Peyer's patch (tissue), 4 donors: Measurements from ENCODE around the gene MAP7D1. TPM values are rescaled to one million over a fixed set of nuclear protein-coding genes. Genes with fewer than 3 reads are reported as not detected.
"Not testable (repeated sequence)": the region's sequence is repeated elsewhere in the genome, so short reads cannot be mapped to it uniquely, and the experiment has no call there.

ENCODE experiments used
- DNase-seq, 3 donors: peaks; one replicate each; pipeline ENCODE4 v3.0.0-alpha.2; 2017 to 2019
- H3K27ac ChIP-seq, 4 donors: fragments of 200-600 bp; sonication (generic); one replicate each; pipeline ENCODE4 v1.5.1; 2016 to 2019
- H3K27me3 ChIP-seq, 2 donors: fragments of 200-600 bp; sonication (generic); one replicate each; pipeline ENCODE4 v1.5.1; 2019
- H3K36me3 ChIP-seq, 3 donors: fragments of 200-600 bp; sonication (generic); one replicate each; pipeline ENCODE4 v1.5.1; 2016 to 2019
- H3K4me1 ChIP-seq, 4 donors: fragments of 200-600 bp; sonication (generic); one replicate each; pipeline ENCODE4 v1.5.1; 2016 to 2019
- H3K4me3 ChIP-seq, 4 donors: fragments of 200-600 bp; sonication (generic); 1 replicate in 3 of 4; 2 replicates in 1 of 4; pipeline ENCODE4 v1.5.1; 2016 to 2019; ENCODE audit warnings: mild to moderate bottlenecking in 1 of 4
- H3K9me3 ChIP-seq, 4 donors: fragments of 200-600 bp; sonication (generic); one replicate each; pipeline ENCODE4 v1.5.1; 2016 to 2019; ENCODE audit warnings: mild to moderate bottlenecking in 1 of 4
- CTCF ChIP-seq, 6 experiments: fragments of 450-650 bp in 4 of 6; fragments of 200-600 bp in 2 of 6; sonication (generic) in 1 of 6; IDR thresholded peaks; one replicate each; pipeline ENCODE4 v1.5.1; 2017 to 2019; ENCODE audit warnings: antibody characterized with exemption in 6 of 6, mild to moderate bottlenecking in 3 of 6, moderate library complexity in 1 of 6
- POLR2A ChIP-seq, 2 donors: fragments of 450-650 bp; IDR thresholded peaks; one replicate each; pipeline ENCODE4 v1.5.1; 2017; ENCODE audit warnings: antibody characterized with exemption in 2 of 2, mild to moderate bottlenecking in 2 of 2, moderate library complexity in 2 of 2
- total RNA-seq, 4 donors: library from RNA; depleted of rRNA; stranded (reverse); fragments of >200 nt; gene quantifications; one replicate each; pipeline ENCODE4 v1.1.0, GENCODE V29; 2016

MAP7D1 gene
- total RNA-seq, 4 donors from 2014 or later, result 38.2 to 62.7 (median 46.4) TPM

- H3K36me3 ChIP-seq, result no peaks in the 10 kb centered on the region
- TF ChIP-seq CTCF (IDR thresholded peaks at IDR 0.05) (no peak), POLR2A (IDR thresholded peaks at IDR 0.05) (no peak)
- H3K27me3 ChIP-seq, result no peaks in the 10 kb centered on the region
- peaks cover 0 to 2% (median 0%) of the 10 kb centered on the region in 4 donors for H3K4me1 ChIP-seq
- H3K4me3 ChIP-seq, result no peak overlapping the region
- H3K27ac ChIP-seq, result no peak overlapping the region
- DNase-seq, result no peak
- no peaks in the 10 kb centered on the region for H3K9me3 ChIP-seq
Observed at GRCh38 chr1:36208978-36209703, 53.2 kb downstream of the MAP7D1 start.

DNA sequence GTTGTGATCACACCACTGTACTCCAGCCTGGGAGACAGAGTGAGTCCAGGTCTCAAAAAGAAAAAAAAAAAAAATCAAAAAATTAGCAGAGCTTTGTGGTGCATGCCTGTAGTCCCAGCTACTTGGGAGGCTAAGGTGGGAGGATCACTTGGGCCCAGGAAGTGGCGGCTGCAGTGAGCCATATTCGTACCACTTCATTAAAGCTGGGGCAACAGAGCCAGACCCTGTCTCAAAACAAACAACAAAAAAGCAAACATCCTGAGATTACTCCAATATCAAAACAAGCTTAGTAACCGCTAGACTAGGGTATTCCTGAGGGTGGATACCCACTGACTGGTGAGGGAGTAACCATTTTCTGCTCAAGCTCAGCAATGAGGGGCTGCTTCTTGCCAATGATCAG, 55.3 kb downstream of the MAP7D1 start:
- H3K4me3 ChIP-seq, result no peak overlapping the region
- TF ChIP-seq POLR2A (IDR thresholded peaks at IDR 0.05) (no peak), CTCF (IDR thresholded peaks at IDR 0.05) (no peak)
- no peak for DNase-seq

GRCh38 chr1:36211841-36212240, 55.9 kb downstream of the MAP7D1 start:
- Histone ChIP-seq H3K36me3 (no peaks in the 10 kb centered on the region), H3K27ac (no peak overlapping the region), H3K9me3 (no peaks in the 10 kb centered on the region), H3K4me3 (no peak overlapping the region), H3K27me3 (no peaks in the 10 kb centered on the region), H3K4me1 (no peaks in the 10 kb centered on the region)
- DNase-seq, result no peak
- TF ChIP-seq CTCF (IDR thresholded peaks at IDR 0.05) (no peak), POLR2A (IDR thresholded peaks at IDR 0.05) (no peak)

More for the DNA sequence above, 55.3 kb downstream of the MAP7D1 start:
- Histone ChIP-seq H3K27ac (no peak overlapping the region), H3K27me3 (no peaks in the 10 kb centered on the region), H3K9me3 (no peaks in the 10 kb centered on the region), H3K36me3 (no peaks in the 10 kb centered on the region), H3K4me1 (no peaks in the 10 kb centered on the region)

GRCh38 chr1:36212782-36213181, 56.8 kb downstream of the MAP7D1 start:
- H3K36me3 ChIP-seq, result no peaks in the 10 kb centered on the region
- no peak overlapping the region for H3K27ac ChIP-seq
- no peaks in the 10 kb centered on the region for H3K4me1 ChIP-seq
- no peaks in the 10 kb centered on the region for H3K27me3 ChIP-seq
- no peak for DNase-seq
- H3K9me3 ChIP-seq, result no peaks in the 10 kb centered on the region
- no peak overlapping the region for H3K4me3 ChIP-seq
- TF ChIP-seq CTCF (IDR thresholded peaks at IDR 0.05), result no peak

GRCh38 chr1:36217670-36218069, 61.7 kb downstream of the MAP7D1 start:
- Histone ChIP-seq H3K36me3 (no peaks in the 10 kb centered on the region), H3K4me1 (peaks cover 0 to 4% (median 0%) of the 10 kb centered on the region in 4 donors), H3K27ac (no peak overlapping the region), H3K27me3 (no peaks in the 10 kb centered on the region), H3K4me3 (no peak overlapping the region), H3K9me3 (no peaks in the 10 kb centered on the region)
- DNase-seq, result no peak
- TF ChIP-seq POLR2A (IDR thresholded peaks at IDR 0.05) (no peak), CTCF (IDR thresholded peaks at IDR 0.05) (peak in 1 of 6 experiments; percentile 5)

GRCh38 chr1:36221901-36222300, 65.9 kb downstream of the MAP7D1 start:
- H3K27ac ChIP-seq, DNase-seq, H3K27me3 ChIP-seq, H3K36me3 ChIP-seq, H3K9me3 ChIP-seq, H3K4me3 ChIP-seq: not testable (repeated sequence)
- H3K4me1 ChIP-seq, result peaks cover 0 to 30% (median 13%) of the 10 kb centered on the region in 4 donors
